Renal cortex interstitium (tissue), 11 donors: ENCODE measurements around the gene LMNA. TPM values are rescaled to one million over a fixed set of nuclear protein-coding genes. Genes with fewer than 3 reads are reported as not detected.
"Not testable (repeated sequence)": the region's sequence is repeated elsewhere in the genome, so short reads cannot be mapped to it uniquely, and the experiment has no call there.

ENCODE experiments used
- DNase-seq, 11 donors: peaks; one replicate each; pipeline ENCODE4 v3.0.0-alpha.2; 2013; ENCODE audit warnings: low read depth in 9 of 11, low spot score in 4 of 11; ENCODE audit errors: extremely low read depth in 1 of 11
- polyA plus RNA-seq, 3 donors: library from polyadenylated mRNA; unstranded; fragments of 120-200 nt; gene quantifications; one replicate each; pipeline ENCODE4 v1.2.1, GENCODE V29; 2013; ENCODE audit not compliant: insufficient read length in 3 of 3

The LMNA gene
- polyA plus RNA-seq, 3 donors, result 67.7 to 140 (median 93.9) TPM

- DNase-seq, result peak in 4 of 11 donors; percentile 65 to 80 (median 78)
These were observed 1.2 kb downstream of the LMNA start for GRCh38 chr1:156115514-156116374.

GRCh38 chr1:156116731-156117130, 2.2 kb downstream of the LMNA start:
- DNase-seq, result not testable (repeated sequence)

GRCh38 chr1:156117414-156118176, 3.1 kb downstream of the LMNA start:
- no peak for DNase-seq

- no peak for DNase-seq
These were observed 3.8 kb downstream of the LMNA start for GRCh38 chr1:156118177-156118868.

- no peak for DNase-seq
These were observed 5.1 kb downstream of the LMNA start for GRCh38 chr1:156119503-156120209.

GRCh38 chr1:156120318-156120717, 5.8 kb downstream of the LMNA start:
- no peak for DNase-seq

GRCh38 chr1:156121005-156121404, 6.5 kb downstream of the LMNA start:
- not testable (repeated sequence) for DNase-seq

- no peak for DNase-seq
These were observed 6.9 kb downstream of the LMNA start for GRCh38 chr1:156121457-156121856.

- DNase-seq, result no peak
These were observed 7.6 kb downstream of the LMNA start for GRCh38 chr1:156122086-156122485.

GRCh38 chr1:156122519-156123355, 8.2 kb downstream of the LMNA start:
- no peak for DNase-seq

- peak in 3 of 11 donors; percentile 78 to 87 (median 80) for DNase-seq
These were observed 9.1 kb downstream of the LMNA start for GRCh38 chr1:156123356-156124196.

- DNase-seq, result no peak
These were observed 10.3 kb downstream of the LMNA start for GRCh38 chr1:156124557-156125483.

GRCh38 chr1:156125544-156125943, 11.0 kb downstream of the LMNA start:
- DNase-seq, result not testable (repeated sequence)

- peak in 3 of 11 donors; percentile 75 to 81 (median 79) for DNase-seq
These were observed 11.6 kb downstream of the LMNA start for GRCh38 chr1:156126043-156126629.

GRCh38 chr1:156126630-156127534, 12.4 kb downstream of the LMNA start:
- DNase-seq, result no peak
